ENCODE measurements around the gene PKLR.
"Not testable (repeated sequence)": the region's sequence is repeated elsewhere in the genome, so short reads cannot be mapped to it uniquely, and the experiment has no call there.

PKLR gene

DNA sequence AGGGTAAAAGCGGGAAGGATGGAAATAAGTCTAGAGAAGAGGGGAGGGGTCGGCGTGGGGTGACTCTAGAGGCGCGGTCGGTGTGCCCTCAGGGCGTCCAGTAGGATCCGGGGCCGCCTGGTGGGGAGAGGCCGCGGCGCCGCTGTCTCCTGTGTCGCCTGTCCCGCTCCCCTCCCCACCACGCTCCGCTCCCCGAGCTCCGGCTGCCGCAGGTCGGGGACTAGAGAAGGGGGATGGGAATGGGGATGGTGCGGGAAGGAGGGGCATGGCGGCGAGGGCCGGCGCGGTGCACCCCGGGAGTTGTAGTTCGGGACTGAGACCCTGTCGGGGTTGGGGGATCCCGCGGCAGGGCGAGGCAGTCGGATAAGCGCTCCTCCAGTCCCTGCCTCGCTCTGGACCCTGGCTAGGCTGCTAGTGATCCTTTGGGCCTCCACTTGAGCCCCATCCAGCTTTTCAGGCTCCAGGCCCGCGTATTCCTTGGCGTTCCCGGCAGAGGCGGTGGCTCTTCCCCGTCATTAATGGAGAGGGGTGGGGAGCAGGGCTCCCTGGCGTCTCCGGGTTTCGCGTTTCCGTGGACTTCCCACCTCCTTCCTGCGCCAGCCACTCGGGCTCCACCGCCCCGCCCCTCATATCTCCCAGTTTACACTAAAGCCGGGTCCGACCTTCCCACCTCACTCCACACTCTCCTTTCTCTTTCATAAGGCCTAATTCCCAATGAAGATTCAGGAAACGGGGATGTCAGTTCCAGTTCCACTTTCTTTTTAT lies 45.8 kb downstream of the PKLR start, which contains the start of gene ENTREP3:
ENTREP3 (minus strand) TSS at position 241 of the 765 bp plus-strand sequence. CDS start 606 bp downstream, outside the sequence.
- DNase-seq (ENCODE audit: low spot score), result peak; percentile 77

DNA sequence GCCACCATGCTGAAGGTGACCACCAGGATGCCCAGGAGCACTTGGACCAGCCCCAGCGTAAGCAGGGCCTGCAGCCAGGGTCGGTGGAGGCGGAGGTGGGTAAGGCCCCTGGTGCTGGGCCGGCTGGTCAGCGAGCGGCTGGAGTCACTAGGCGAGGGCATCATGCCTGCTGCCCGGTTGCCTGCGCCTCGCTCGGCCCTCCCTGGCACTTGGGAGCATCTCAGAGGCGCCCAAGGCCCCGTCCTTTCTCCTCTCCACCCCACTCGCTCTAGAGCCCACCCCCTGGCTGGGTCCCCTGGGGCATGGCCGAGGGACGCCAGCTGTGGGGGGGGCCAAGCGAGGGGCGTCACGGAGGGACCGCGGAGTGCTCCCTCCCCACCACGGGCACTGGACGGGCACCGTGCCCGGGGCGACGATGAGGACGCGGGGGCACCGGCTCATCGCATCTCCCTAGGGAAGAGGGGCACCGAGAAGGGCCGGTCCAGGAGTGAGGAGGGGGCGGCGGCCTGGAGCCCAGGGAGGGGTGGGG lies 46.5 kb downstream of the PKLR start:
- DNase-seq (ENCODE audit: low spot score), result no peak

DNA sequence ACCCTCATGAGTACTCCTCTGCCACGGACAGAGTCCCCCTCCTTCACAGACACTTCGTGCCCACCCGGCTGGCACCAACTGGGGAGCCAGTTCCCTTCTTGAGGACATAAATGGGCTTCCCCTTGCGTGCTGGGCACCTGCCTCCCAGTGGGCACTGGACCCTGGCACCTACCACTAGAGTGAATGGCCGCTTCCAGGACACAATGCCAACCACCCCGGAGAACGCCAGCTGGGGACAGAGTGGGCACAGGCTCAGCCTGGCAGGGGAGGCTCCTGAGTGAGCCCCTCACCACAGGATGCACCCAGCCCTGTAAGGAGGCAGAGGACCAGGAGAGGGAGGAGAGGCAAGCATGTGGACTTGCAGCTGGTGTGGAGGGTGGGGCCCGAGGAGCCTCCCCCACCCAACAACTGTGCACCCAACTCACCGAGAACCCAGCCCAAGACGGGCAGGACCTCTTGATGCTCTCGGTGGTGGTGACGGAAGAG lies 47.0 kb downstream of the PKLR start:
- no peak for DNase-seq (ENCODE audit: low spot score)

DNA sequence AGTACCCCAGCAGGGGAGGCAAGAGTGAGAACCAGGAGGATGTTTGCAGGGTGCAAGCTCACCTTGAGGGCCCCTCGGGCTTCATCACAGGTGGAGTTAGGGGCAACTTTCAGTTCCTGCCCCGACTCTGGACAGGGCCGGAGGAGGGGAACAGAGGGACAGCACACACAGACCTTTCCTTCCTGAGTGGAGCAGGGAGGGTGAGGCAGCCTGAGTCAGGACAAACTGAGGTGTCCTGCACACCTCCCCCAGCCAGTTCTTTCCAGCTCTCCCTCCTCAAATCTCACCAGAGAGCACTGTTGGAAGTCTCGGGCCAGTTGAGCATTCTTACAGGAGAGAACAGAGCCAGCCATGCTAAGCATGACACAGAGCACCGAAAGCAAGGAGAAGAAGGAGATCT lies 47.4 kb downstream of the PKLR start:
- DNase-seq (ENCODE audit: low spot score), result no peak

DNA sequence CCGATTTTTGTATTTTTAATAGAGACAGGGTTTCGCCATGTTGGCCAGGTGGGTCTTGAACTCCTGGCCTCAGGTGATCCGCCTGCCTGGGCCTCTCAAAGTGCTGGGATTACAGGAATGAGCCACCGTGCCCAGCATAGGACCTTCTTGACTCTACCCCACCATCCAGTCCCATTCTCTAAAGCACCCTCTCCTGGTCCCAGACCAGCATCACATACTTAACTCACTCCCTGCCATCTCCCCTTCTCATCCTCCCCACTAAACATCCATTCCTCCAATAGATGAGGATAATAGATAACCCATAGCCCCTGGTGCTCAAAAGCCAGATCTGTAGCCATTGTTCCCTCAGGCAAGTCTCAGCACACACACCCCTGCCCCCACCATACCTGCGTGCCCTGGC lies 48.0 kb downstream of the PKLR start:
- no peak for DNase-seq (ENCODE audit: low spot score)

DNA sequence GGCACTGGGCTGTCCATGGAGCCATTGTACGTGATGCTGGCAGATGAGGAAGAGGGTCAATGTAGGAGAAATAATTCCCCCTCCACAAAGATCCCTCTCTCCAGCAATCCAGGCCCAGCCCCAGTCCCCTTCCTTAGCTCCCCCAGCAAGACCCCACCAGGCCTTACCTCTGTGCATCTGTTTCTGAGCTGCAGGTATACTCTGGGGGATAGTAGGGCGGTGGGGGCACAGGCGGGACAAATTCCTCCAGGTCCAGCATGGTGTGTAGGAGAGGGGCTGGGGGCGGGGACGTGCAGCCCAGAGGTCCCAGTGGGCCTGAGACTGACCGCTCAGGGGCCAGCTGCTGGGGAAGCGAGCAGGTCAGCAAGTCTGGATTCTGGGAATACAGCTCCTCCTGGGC lies 49.7 kb downstream of the PKLR start:
- DNase-seq (ENCODE audit: low spot score), result no peak

DNA sequence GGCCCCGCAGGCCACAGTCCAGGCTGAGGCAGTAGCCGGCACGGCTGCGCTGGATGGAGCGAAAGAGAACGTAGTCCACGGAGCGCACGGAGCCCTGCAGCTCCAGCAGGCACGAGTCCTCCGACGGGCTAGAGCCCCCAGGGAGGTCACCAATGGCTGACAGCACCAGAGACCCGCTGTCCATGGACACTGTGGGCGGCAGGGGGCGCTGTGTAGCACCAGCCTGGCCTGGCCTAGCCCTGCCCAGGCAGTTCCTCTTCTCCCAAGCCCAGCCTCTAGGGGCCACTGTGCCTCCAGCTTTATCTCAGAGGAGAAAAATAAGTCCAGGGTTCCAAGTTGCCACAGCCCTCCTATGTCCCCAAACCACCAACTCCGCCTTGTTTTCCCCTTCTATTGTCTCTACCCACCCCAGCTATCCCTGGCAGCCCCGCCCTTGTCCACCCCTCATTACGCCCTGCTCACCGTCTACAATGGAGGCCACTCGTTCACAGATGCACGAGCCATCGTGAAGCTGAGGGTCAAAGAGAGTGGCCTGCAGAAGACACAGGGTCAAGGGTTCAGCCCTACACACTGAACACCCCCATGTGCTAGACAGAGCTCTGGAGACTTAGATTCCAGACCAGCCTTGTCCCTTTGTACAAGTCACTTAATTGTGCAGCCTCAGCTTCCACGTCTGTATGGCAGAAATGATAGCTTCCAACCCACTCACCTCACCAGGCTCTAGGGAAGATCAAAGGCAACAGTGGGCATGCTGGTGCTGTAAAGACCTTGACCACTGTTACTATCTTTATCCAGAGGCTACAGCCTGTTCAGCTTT lies 50.4 kb downstream of the PKLR start:
- peak; percentile 88 for DNase-seq (ENCODE audit: low spot score)

DNA sequence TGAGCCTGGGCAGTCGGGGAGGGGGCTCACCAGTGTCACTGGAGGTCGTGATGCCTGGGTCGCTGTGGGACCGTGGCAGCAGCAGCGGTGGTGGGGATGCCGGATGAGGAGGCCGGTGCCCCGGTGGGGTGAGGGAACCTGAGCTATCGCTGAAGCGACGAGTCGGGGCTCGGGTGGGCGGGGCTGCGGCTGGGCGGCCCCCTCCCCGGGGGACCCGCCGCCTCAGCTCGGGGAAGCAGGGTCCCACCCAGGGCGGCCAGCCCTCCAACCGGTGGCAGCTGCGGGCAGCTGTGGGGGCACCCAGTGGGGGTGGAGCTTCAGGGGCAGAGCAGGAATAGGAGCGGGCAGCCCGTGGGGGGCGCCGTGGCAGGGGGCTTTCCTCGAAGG lies 51.0 kb downstream of the PKLR start:
- no peak for DNase-seq (ENCODE audit: low spot score)

DNA sequence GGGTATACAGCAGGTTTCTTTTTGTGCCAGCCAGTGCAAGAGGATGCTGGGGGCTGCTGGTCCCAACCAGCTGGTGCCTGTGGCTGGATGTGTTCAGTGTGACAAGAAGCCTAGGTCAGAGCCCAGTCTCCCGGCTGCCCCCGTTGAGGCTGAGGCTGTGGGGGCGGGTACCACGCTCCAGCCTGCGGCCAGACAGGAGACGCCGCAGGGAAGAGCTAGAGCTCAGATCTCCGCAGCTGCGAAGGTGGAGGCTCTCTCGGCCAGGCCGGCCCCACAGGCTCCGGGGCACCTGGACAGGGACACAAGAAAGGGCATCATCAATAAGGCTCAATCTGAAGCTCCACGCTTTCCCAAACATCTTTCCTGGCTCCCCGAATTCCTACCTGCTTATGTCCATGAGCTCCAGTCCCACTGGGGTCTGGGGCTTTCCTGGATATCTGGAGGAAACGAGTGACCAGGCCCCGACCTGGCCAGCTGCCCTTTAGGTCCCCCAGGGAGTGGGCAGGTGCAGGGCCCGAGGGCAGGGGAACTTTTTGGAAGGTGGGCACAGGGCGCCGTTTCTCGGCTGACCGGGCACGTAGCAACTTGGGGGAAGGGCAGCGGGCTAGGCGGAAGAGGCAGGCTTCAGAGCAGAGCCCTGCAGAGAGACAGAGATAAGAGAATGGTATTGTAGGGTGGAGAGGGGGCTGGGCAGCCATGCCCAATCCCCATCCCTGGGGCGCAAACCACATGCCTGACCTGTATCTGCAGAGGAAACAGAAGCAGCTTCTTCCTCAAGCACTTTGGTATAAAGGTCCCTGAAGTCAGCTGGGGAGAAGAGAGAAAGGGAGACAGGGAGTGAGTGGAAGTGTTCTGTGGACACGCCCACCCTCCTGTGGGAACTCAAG lies 53.3 kb downstream of the PKLR start:
- no peak for DNase-seq (ENCODE audit: low spot score)

DNA sequence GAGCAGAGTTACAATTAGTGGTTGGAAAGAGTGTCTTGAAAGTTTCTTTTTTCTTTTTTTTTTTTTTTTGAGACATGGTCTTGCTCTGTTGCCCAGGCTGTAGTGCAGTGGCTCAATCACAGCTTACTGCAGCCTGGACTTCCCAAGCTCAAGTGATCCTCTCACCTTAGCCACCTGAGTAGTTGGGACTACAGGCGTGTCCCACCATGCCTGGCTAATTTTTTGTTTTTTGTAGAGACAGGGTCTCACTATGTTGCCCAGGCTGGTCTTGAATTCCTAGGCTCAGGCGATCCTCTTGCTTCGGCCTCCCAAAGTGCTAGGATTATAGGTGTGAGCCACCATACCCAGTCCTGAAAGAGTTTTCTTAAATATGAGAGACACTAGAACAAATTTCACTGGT lies 54.4 kb downstream of the PKLR start:
- not testable (repeated sequence) for DNase-seq (ENCODE audit: low spot score)

DNA sequence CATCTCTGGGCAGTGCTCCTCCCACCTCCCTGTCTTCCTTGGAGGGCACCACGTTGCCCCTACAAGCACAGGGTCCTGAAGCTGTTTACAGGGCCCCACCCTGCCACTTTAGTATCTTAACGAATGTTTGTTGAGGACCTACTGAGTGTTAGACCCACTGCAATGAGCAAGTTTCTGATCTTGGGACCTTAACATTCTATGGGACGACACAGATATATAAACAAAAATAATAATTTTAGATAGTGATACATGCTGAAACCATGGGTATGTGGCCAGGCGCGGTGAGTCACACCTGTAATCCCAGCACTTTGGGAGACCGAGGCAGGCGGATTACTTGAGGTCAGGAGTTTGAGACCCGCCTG lies 56.1 kb downstream of the PKLR start:
- no peak for DNase-seq (ENCODE audit: low spot score)

DNA sequence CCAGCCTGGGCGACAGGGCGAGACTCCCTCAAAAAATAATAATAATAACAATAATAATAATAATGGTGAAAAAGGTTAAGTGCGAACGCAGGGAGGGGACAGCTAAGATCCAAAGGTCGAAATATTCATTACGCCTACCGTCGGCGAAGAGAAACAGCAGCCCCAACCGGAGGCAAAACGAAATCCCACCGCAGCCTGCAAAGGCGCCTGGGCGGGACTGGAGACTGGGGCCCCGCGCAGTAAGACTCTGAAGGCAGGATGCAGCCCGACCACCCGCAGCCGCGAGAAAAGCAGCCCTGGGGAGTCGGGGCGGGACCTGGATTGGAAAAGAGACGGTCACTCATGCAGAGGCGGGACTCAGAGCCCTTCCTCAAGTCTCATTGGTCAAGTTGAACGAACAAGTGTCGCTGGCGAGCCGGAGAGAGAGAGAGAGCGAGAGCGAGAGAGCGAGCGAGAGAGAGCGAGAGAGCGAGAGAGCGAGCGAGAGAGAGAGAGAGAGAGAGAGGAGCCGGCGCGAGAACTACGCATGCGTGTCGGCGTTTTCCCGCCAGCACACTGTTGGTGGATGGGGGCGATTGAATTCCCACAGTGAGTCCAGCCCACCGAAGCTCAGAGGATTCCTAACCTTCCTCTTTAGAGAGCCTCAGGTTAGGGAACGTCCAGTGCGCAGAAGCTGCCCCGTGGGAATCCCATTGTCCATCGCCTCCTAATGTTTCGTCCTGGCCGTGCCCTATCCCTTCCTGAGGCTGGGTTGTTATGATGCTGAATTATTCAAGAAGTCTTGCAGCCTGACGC lies 56.7 kb downstream of the PKLR start:
- peak; percentile 96 for DNase-seq (ENCODE audit: low spot score)

DNA sequence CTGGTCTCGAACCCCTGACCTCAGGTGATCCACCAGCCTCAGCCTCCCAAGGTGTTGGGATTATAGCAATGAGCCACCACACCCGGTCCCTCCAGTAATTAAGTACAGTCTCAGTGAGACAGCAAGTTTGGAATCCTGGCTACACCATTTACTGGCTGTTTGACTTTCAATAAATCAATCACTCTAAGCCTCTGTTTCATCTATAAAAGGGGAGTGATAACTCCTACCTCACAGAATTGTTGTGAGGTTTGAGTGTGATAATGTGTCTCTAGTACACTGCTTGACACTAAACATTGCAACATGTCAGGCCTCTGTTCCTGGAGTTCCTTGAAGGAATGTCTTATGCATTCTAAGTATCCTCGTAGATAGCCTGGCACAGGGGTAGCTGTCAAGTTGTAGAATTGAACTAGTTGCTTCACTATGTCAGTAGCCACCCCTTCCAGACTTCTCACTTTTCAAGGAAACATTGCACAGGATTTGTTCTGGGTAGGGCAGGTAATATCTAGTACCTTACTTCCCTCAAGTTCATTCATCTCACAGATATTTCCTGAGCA lies 58.4 kb downstream of the PKLR start:
- no peak for DNase-seq (ENCODE audit: low spot score)

DNA sequence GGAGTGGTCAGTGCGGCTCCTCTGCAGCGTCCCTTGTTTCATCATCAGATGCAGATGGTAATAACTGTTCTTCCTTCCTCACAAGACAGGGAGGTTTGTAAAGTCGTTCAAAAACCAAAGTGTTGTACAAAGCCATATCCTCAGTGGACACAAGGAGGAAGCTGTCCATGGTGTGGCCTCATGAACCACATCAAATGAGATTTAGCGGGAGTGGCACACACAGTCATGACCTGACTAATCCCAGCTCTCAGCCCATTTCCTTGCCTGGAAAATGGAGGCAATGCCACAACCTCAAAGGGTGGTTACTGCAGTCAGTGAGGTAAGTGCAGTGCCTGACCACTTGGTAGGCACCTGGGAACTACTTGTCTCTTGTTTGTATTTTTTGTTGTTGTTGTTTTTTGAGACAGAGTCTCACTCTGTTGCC lies 59.4 kb downstream of the PKLR start:
- DNase-seq (ENCODE audit: low spot score), result peak; percentile 39

DNA sequence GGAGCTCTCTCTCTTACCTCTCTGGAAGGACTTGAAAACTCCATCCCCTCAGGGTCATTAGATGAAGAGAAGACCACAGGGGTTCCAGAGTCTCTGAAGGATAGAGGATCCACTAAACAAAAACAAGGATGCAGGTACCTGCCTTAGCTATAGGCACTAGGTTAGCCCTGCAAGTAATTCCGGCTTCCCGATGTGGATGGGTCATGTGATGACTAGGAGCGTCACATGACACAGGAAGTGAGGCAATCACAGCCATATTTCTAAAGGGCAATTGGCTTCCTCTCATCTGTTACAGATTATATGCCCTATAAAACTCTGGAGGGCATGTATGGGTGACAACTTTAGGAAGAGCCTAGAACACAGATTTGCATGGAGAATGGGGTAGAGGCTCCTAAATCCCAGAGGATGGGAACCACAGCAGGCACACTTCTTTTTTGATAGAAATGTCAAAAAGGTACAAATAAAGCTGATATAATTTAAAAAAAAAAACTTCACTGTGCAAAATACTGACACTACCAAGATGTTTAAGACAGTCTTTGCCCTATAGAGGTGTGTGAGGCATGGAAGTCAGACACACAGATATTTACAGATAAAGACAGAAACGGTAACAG lies 60.1 kb downstream of the PKLR start:
- peak; percentile 84 for DNase-seq (ENCODE audit: low spot score)

Measured in LoVo (cell line).